BE2C (cell line): ENCODE results near the gene PBX1.

Experiments
- DNase-seq: peaks from one replicate; pipeline ENCODE4 v3.0.0-alpha.2; 2020
- H3K27me3 ChIP-seq: fragments of 250-450 bp; sonication (Bioruptor Pico); 2 replicates; pipeline ENCODE4 v1.5.1; 2020; ENCODE audit warnings: mild to moderate bottlenecking
- H3K36me3 ChIP-seq: fragments of 250-450 bp; sonication (Bioruptor Pico); 2 replicates; pipeline ENCODE4 v1.5.1; 2020; ENCODE audit warnings: mild to moderate bottlenecking
- H3K4me1 ChIP-seq: fragments of 250-450 bp; sonication (Bioruptor Pico); 2 replicates; pipeline ENCODE4 v1.5.1; 2020
- H3K4me3 ChIP-seq: 2 replicates; pipeline ENCODE4 v1.5.1; 2011; ENCODE audit warnings: low read depth, low read length
- H3K9me3 ChIP-seq: fragments of 250-450 bp; sonication (Bioruptor Pico); 2 replicates; pipeline ENCODE4 v1.5.1; 2020
- CTCF ChIP-seq: IDR thresholded peaks from 2 replicates; pipeline ENCODE4 v1.5.1; 2012; ENCODE audit warnings: mild to moderate bottlenecking, low read depth, low read length

PBX1 gene

GRCh38 chr1:164787834-164788231 lies 228.8 kb downstream of the PBX1 start:
- peaks cover 4% of the 10 kb centered on the region; the same call in 1 of the 2 replicates for H3K27me3 ChIP-seq
- no peaks in the 10 kb centered on the region for H3K9me3 ChIP-seq
- no peaks in the 10 kb centered on the region for H3K4me1 ChIP-seq
- no peak for TF ChIP-seq CTCF
- DNase-seq: no peak
- no peak overlapping the region for H3K4me3 ChIP-seq
- no peaks in the 10 kb centered on the region for H3K36me3 ChIP-seq

GRCh38 chr1:164790081-164790480 lies 231.1 kb downstream of the PBX1 start:
- Histone ChIP-seq H3K4me1 (no peaks in the 10 kb centered on the region), H3K36me3 (no peaks in the 10 kb centered on the region), H3K9me3 (no peaks in the 10 kb centered on the region), H3K27me3 (peaks cover 4% of the 10 kb centered on the region; the same call in 1 of the 2 replicates), H3K4me3 (no peak overlapping the region)
- DNase-seq: no peak
- no peak for TF ChIP-seq CTCF

GRCh38 chr1:164792410-164793004 lies 233.5 kb downstream of the PBX1 start:
- Histone ChIP-seq H3K27me3 (peaks cover 4% of the 10 kb centered on the region; the same call in 1 of the 2 replicates), H3K36me3 (no peaks in the 10 kb centered on the region), H3K9me3 (no peaks in the 10 kb centered on the region), H3K4me1 (no peaks in the 10 kb centered on the region), H3K4me3 (no peak overlapping the region)
- DNase-seq: no peak
- TF ChIP-seq CTCF: no peak

GRCh38 chr1:164794356-164794755 lies 235.4 kb downstream of the PBX1 start:
- Histone ChIP-seq H3K4me1 (no peaks in the 10 kb centered on the region), H3K4me3 (no peak overlapping the region), H3K9me3 (no peaks in the 10 kb centered on the region), H3K27me3 (peaks cover 4% of the 10 kb centered on the region; the same call in 1 of the 2 replicates), H3K36me3 (no peaks in the 10 kb centered on the region)
- no peak for TF ChIP-seq CTCF
- DNase-seq: no peak

GRCh38 chr1:164796916-164797315 lies 237.9 kb downstream of the PBX1 start:
- no peak for TF ChIP-seq CTCF

GRCh38 chr1:164801246-164801731 lies 242.3 kb downstream of the PBX1 start:
- H3K36me3 ChIP-seq: no peaks in the 10 kb centered on the region
- H3K4me1 ChIP-seq: no peaks in the 10 kb centered on the region
- DNase-seq: no peak
- H3K9me3 ChIP-seq: no peaks in the 10 kb centered on the region
- H3K4me3 ChIP-seq: no peak overlapping the region
- no peak for TF ChIP-seq CTCF
- no peaks in the 10 kb centered on the region for H3K27me3 ChIP-seq

More at GRCh38 chr1:164796916-164797315, 237.9 kb downstream of the PBX1 start:
- Histone ChIP-seq H3K4me3 (no peak overlapping the region), H3K4me1 (no peaks in the 10 kb centered on the region), H3K9me3 (no peaks in the 10 kb centered on the region), H3K36me3 (no peaks in the 10 kb centered on the region), H3K27me3 (no peaks in the 10 kb centered on the region)
- DNase-seq: no peak
